GM21381 (cell line): ENCODE measurements around the gene SNX30.

Experiments
- ATAC-seq: cut with Tn5 transposase; IDR thresholded peaks from one replicate; pipeline ENCODE4 v1.9.1; 2021; ENCODE audit warnings: mild to moderate bottlenecking, moderate library complexity; ENCODE audit not compliant: unreplicated experiment

SNX30 gene

GRCh38 chr9:112873773-112874405 is 123.3 kb downstream of the SNX30 start:
- ATAC-seq, result no peak

- ATAC-seq, result no peak
Observed at GRCh38 chr9:112878752-112879151, 128.2 kb downstream of the SNX30 start.

- ATAC-seq, result no peak
Observed at GRCh38 chr9:112880650-112881049, 130.1 kb downstream of the SNX30 start.

- no peak for ATAC-seq
Observed at GRCh38 chr9:112881331-112881730, 130.8 kb downstream of the SNX30 start.

GRCh38 chr9:112884101-112884500 is 133.5 kb downstream of the SNX30 start:
- ATAC-seq, result no peak

- ATAC-seq, result no peak
Observed at GRCh38 chr9:112884721-112885120, 134.2 kb downstream of the SNX30 start.

- ATAC-seq, result no peak
Observed at GRCh38 chr9:112885324-112885723, 134.8 kb downstream of the SNX30 start.

- no peak for ATAC-seq
Observed at GRCh38 chr9:112886351-112886750, 135.8 kb downstream of the SNX30 start.

GRCh38 chr9:112887381-112887780 is 136.8 kb downstream of the SNX30 start:
- no peak for ATAC-seq

- no peak for ATAC-seq
Observed at GRCh38 chr9:112890106-112891081, 139.8 kb downstream of the SNX30 start, which contains the start of gene SLC46A2. Gene SLC46A2, minus strand, starts transcription at chr9:112890876. Its CDS starts 195 bp downstream, at chr9:112890681.

- ATAC-seq, result no peak
Observed at GRCh38 chr9:112891521-112891920, 141.0 kb downstream of the SNX30 start.

- ATAC-seq, result no peak
Observed at GRCh38 chr9:112892981-112893380, 142.4 kb downstream of the SNX30 start.

GRCh38 chr9:112894041-112894440 is 143.5 kb downstream of the SNX30 start:
- ATAC-seq, result no peak

- ATAC-seq, result no peak
Observed at GRCh38 chr9:112894699-112895098, 144.1 kb downstream of the SNX30 start.

- ATAC-seq, result no peak
Observed at GRCh38 chr9:112896131-112896530, 145.6 kb downstream of the SNX30 start.

- ATAC-seq, result no peak
Observed at GRCh38 chr9:112898872-112899311, 148.3 kb downstream of the SNX30 start.

- no peak for ATAC-seq
Observed at GRCh38 chr9:112900488-112900887, 149.9 kb downstream of the SNX30 start.

- ATAC-seq, result no peak
Observed at GRCh38 chr9:112900901-112901300, 150.3 kb downstream of the SNX30 start.

- ATAC-seq, result no peak
Observed at GRCh38 chr9:112905084-112905483, 154.5 kb downstream of the SNX30 start.

GRCh38 chr9:112911736-112912135 is 161.2 kb downstream of the SNX30 start:
- ATAC-seq, result no peak

GRCh38 chr9:112912636-112913035 is 162.1 kb downstream of the SNX30 start:
- no peak for ATAC-seq

- no peak for ATAC-seq
Observed at GRCh38 chr9:112913326-112913725, 162.8 kb downstream of the SNX30 start.
